HepG2 (cell line): ENCODE data around the gene RABIF. TPM values are rescaled to one million over a fixed set of nuclear protein-coding genes. Genes with fewer than 3 reads are reported as not detected.

ENCODE experiments used
- ATAC-seq: fragments of 200-7000 bp; cut with Tn5 transposase; 3 replicates; pipeline ENCODE4 v1.9.1; 2020; ENCODE audit warnings: mild to moderate bottlenecking, moderate library complexity
- BruUV-seq: library from RNA; stranded (reverse); fragments of 400-500 nt; replicated peaks from 2 replicates; lab custom pipeline; 2021; lab: Mats Ljungman, UMichigan
- CTCF ChIA-PET: fragments of 300-600 bp; formaldehyde crosslinking; extraction: SDS; loops from one replicate; lab custom pipeline; 2021; ENCODE audit warnings: low total read pairs, inconsistent platforms, low intra/inter-chr PET ratio; lab: Yijun Ruan, JAX
- POLR2A ChIA-PET: fragments of 350-600 bp; sonication (Branson Sonifier 250); formaldehyde crosslinking; loops from one replicate; lab custom pipeline; 2020; ENCODE audit warnings: antibody characterized with exemption, inconsistent platforms; lab: Yijun Ruan, JAX
- DNase-seq: peaks from one replicate; pipeline ENCODE4 v3.0.0-alpha.2; 2015; ENCODE audit warnings: low spot score
- FAIRE-seq: peaks from 3 replicates; lab custom pipeline; 2011; peaks lifted over from hg19 to GRCh38; lab: Jason Lieb, UNC
- H2AFZ ChIP-seq: one replicate; pipeline ENCODE4 v1.6.1; 2011; ENCODE audit warnings: low read length, inconsistent platforms
- H3K27ac ChIP-seq: fragments of 300-600 bp; 3 replicates; pipeline ENCODE4 v1.8.0; 2011; ENCODE audit warnings: mixed run types, mild to moderate bottlenecking, mixed read lengths, low read length, inconsistent platforms; ENCODE audit not compliant: insufficient read depth; ENCODE audit errors: extremely low read length
- H3K27me3 ChIP-seq, 2 experiments: fragments of 200-600 bp in 1 of 2; 2 replicates in 1 of 2; 3 replicates in 1 of 2; pipeline versions ENCODE4 v1.6.0 to v1.8.0; 2011; ENCODE audit warnings: low read length in 2 of 2, mild to moderate bottlenecking in 2 of 2, moderate library complexity in 2 of 2, inconsistent platforms in 1 of 2; ENCODE audit not compliant: insufficient read depth in 2 of 2, control insufficient read depth in 1 of 2
- H3K36me3 ChIP-seq, 2 experiments: fragments of 200-600 bp in 1 of 2; replicated peaks in 1 of 2; 2 replicates in 1 of 2; 3 replicates in 1 of 2; pipeline versions ENCODE4 v1.5.1 to v1.8.0; 2011; ENCODE audit warnings: low read length in 2 of 2, inconsistent platforms in 1 of 2; ENCODE audit not compliant: insufficient read depth in 2 of 2, control insufficient read depth in 1 of 2
- H3K4me1 ChIP-seq: 2 replicates; pipeline ENCODE4 v1.5.1; 2012; ENCODE audit warnings: low read length, inconsistent platforms; ENCODE audit not compliant: insufficient read depth
- H3K4me2 ChIP-seq: 2 replicates; pipeline ENCODE4 v1.6.0; 2011; ENCODE audit warnings: low read depth, low read length, inconsistent platforms
- H3K4me3 ChIP-seq, 3 experiments: fragments of 200-600 bp in 1 of 3; sonication (generic), shearing (Covaris generic) in 1 of 3; replicated peaks in 1 of 3; 2 replicates each; pipeline ENCODE4 v1.5.1; 2011 to 2016; ENCODE audit warnings: low read length in 3 of 3, inconsistent platforms in 2 of 3, low read depth in 2 of 3, mild to moderate bottlenecking in 2 of 3, control low read depth in 1 of 3, mixed read lengths in 1 of 3; ENCODE audit not compliant: insufficient read depth in 1 of 3
- H3K79me2 ChIP-seq: one replicate; pipeline ENCODE4 v1.6.1; 2011; ENCODE audit warnings: low read length, inconsistent platforms; ENCODE audit not compliant: insufficient read depth
- H3K9ac ChIP-seq: 2 replicates; pipeline ENCODE4 v1.6.0; 2011; ENCODE audit warnings: mild to moderate bottlenecking, low read depth, low read length, inconsistent platforms; ENCODE audit not compliant: insufficient read depth
- H3K9me3 ChIP-seq: 2 replicates; pipeline ENCODE4 v1.5.1; 2012; ENCODE audit warnings: mild to moderate bottlenecking, low read length
- H4K20me1 ChIP-seq: 2 replicates; pipeline ENCODE4 v1.6.0; 2011; ENCODE audit warnings: inconsistent platforms, mild to moderate bottlenecking, low read length, moderate library complexity; ENCODE audit not compliant: insufficient read depth
- CHD2 ChIP-seq: IDR thresholded peaks from 2 replicates; pipeline ENCODE4 v1.6.1; 2011; ENCODE audit warnings: low read depth, low read length, improper control_type of control experiment
- DMAP1 ChIP-seq: IDR thresholded peaks from 2 replicates; pipeline ENCODE4 v1.6.1; 2016
- MTA1 ChIP-seq: sonication (generic); formaldehyde crosslinking; IDR thresholded peaks from 2 replicates; pipeline ENCODE4 v1.4.0; 2020; ENCODE audit warnings: missing genetic modification reagents, mild to moderate bottlenecking, borderline replicate concordance
- NCOA1 ChIP-seq: sonication (generic); formaldehyde crosslinking; IDR thresholded peaks from 2 replicates; pipeline ENCODE4 v1.9.0; 2021; ENCODE audit warnings: missing genetic modification reagents
- POGZ ChIP-seq: sonication (generic); formaldehyde crosslinking; IDR thresholded peaks from 2 replicates; pipeline ENCODE4 v1.4.0; 2020; ENCODE audit warnings: mild to moderate bottlenecking, missing genetic modification reagents
- SMC3 ChIP-seq: IDR thresholded peaks from 2 replicates; pipeline ENCODE4 v1.6.1; 2011; ENCODE audit warnings: low read length, improper control_type of control experiment
- ZNF180 ChIP-seq: sonication (generic); formaldehyde crosslinking; IDR thresholded peaks from 2 replicates; pipeline ENCODE4 v1.4.0; 2020; ENCODE audit warnings: low read depth, missing genetic modification reagents, borderline replicate concordance
- ZNF292 ChIP-seq: sonication (generic); formaldehyde crosslinking; IDR thresholded peaks from 2 replicates; pipeline ENCODE4 v1.8.1; 2022; ENCODE audit warnings: mild to moderate bottlenecking, low read depth, missing genetic modification reagents, borderline replicate concordance
- in situ Hi-C: cut with HindIII; loops from 2 replicates; pipeline ENCODE4 v1.10.0; 2017; ENCODE audit warnings: low pct_unique_long_range_greater_than_20kb; ENCODE audit not compliant: extremely low pct_ligation_motif_present
- intact Hi-C: fragments of 100-400 bp; cut with micrococcal nuclease; formaldehyde crosslinking; loops from one replicate; pipeline ENCODE4 v1.10.0; 2022; ENCODE audit not compliant: unreplicated experiment
- polyA plus RNA-seq, 8 experiments: library from polyadenylated mRNA; depleted of rRNA in 3 of 8; stranded (reverse) in 7 of 8; unstranded in 1 of 8; fragments of >200 nt; fragmentation: Illumina TruSeq in 4 of 8; extraction: Trizol in 4 of 8; gene quantifications; 2 replicates each; pipeline versions ENCODE4 v1.2.1 to v1.2.3, GENCODE V29; 2011 to 2016; ENCODE audit warnings: low read depth in 4 of 8, missing spikeins in 1 of 8, mixed read lengths in 1 of 8; ENCODE audit not compliant: insufficient read depth in 1 of 8
- total RNA-seq, 5 experiments: library from RNA; depleted of rRNA; stranded (reverse); fragments of >200 nt; fragmentation: Illumina TruSeq; extraction: Trizol; gene quantifications; 2 replicates each; pipeline ENCODE4 v1.2.3, GENCODE V29; 2016; ENCODE audit warnings: low read depth in 1 of 5
- TF ChIP-seq, protein P1 (sequence below): sonication (generic); formaldehyde crosslinking; IDR thresholded peaks from 2 replicates; pipeline ENCODE4 v1.5.1; 2020; ENCODE audit warnings: mild to moderate bottlenecking, missing genetic modification reagents, borderline replicate concordance
- TF ChIP-seq, protein P2 (sequence below): sonication (generic); formaldehyde crosslinking; IDR thresholded peaks from 2 replicates; pipeline ENCODE4 v1.5.0; 2020; ENCODE audit warnings: missing genetic modification reagents
- TF ChIP-seq, protein P3 (sequence below), 2 experiments: sonication (generic) in 1 of 2; formaldehyde crosslinking in 1 of 2; IDR thresholded peaks; 2 replicates each; pipeline versions ENCODE4 v1.4.0 to v1.6.1; 2018 to 2020; ENCODE audit warnings: missing genetic modification reagents in 2 of 2, borderline replicate concordance in 1 of 2, low read depth in 1 of 2, mild to moderate bottlenecking in 1 of 2, missing biosample characterization in 1 of 2
- TF ChIP-seq, protein P4 (sequence below): sonication (generic); formaldehyde crosslinking; IDR thresholded peaks from 2 replicates; pipeline ENCODE4 v1.5.0; 2020; ENCODE audit warnings: mild to moderate bottlenecking, low read depth, missing genetic modification reagents, borderline replicate concordance

Gene RABIF
- total and polyA plus RNA-seq, 2 of the 13 experiments (the other 11 are each of a cell fraction or from before 2014, with no cell fraction given), result 7.6 to 8.3 TPM

GRCh38 chr1:202880062-202880461 is 8.9 kb downstream of the RABIF start:
- Histone ChIP-seq H3K9me3 (no peaks in the 10 kb centered on the region), H3K4me3 (no peak overlapping the region), H2AFZ (no peak overlapping the region), H3K4me1 (no peaks in the 10 kb centered on the region), H3K27ac (no peak overlapping the region), H3K9ac (no peak overlapping the region), H3K79me2 (peaks cover under 1% of the 10 kb centered on the region), H3K4me2 (no peak overlapping the region), H4K20me1 (no peaks in the 10 kb centered on the region), H3K27me3 (no peaks in the 10 kb centered on the region), H3K36me3 (peaks cover 7 to 33% of the 10 kb centered on the region in 2 experiments; a peak in 4 of 5 replicates)
- TSS peak; percentile 7 for BruUV-seq
- ChIA-PET CTCF (no interaction called here), POLR2A (no interaction called here)
- DNase-seq, result no peak
- TF ChIP-seq CHD2, result no peak
- no peak for TF ChIP-seq DMAP1 (CRISPR knock-in tag)
- TF ChIP-seq MTA1 (CRISPR knock-in tag), result no peak
- TF ChIP-seq, protein P1, sequence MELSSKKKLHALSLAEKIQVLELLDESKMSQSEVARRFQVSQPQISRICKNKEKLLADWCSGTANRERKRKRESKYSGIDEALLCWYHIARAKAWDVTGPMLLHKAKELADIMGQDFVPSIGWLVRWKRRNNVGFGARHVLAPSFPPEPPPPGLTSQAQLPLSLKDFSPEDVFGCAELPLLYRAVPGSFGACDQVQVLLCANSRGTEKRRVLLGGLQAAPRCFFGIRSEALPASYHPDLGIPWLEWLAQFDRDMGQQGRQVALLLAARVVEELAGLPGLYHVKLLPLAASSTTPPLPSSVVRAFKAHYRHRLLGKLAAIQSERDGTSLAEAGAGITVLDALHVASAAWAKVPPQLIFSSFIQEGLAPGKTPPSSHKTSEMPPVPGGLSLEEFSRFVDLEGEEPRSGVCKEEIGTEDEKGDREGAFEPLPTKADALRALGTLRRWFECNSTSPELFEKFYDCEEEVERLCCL (CRISPR knock-in tag), result no peak
- TF ChIP-seq, protein P2, sequence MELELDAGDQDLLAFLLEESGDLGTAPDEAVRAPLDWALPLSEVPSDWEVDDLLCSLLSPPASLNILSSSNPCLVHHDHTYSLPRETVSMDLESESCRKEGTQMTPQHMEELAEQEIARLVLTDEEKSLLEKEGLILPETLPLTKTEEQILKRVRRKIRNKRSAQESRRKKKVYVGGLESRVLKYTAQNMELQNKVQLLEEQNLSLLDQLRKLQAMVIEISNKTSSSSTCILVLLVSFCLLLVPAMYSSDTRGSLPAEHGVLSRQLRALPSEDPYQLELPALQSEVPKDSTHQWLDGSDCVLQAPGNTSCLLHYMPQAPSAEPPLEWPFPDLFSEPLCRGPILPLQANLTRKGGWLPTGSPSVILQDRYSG (CRISPR knock-in tag), result no peak
- TF ChIP-seq SMC3, result no peak
- TF ChIP-seq NCOA1, result no peak
- TF ChIP-seq, protein P3, sequence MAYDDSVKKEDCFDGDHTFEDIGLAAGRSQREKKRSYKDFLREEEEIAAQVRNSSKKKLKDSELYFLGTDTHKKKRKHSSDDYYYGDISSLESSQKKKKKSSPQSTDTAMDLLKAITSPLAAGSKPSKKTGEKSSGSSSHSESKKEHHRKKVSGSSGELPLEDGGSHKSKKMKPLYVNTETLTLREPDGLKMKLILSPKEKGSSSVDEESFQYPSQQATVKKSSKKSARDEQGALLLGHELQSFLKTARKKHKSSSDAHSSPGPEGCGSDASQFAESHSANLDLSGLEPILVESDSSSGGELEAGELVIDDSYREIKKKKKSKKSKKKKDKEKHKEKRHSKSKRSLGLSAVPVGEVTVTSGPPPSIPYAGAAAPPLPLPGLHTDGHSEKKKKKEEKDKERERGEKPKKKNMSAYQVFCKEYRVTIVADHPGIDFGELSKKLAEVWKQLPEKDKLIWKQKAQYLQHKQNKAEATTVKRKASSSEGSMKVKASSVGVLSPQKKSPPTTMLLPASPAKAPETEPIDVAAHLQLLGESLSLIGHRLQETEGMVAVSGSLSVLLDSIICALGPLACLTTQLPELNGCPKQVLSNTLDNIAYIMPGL (CRISPR knock-in tag; IDR thresholded peaks at IDR 0.05; ENCODE audit: borderline replicate concordance in 1 of 2, low read depth in 1 of 2), result no peak
- TF ChIP-seq ZNF180 (CRISPR knock-in tag), result no peak
- no peak for TF ChIP-seq ZNF292
- TF ChIP-seq, protein P4, sequence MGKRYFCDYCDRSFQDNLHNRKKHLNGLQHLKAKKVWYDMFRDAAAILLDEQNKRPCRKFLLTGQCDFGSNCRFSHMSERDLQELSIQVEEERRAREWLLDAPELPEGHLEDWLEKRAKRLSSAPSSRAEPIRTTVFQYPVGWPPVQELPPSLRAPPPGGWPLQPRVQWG, result no peak
- TF ChIP-seq POGZ, result no peak
- intact Hi-C loops, result loop anchor here (10.0 kb wide), 1 partner anchor 75 kb away; the partner anchor contains the start of gene ADIPOR1
- in situ Hi-C loops, result no loop called here
- FAIRE-seq, result no peak
- no peak for ATAC-seq
